GM23338 (cell line): Measurements from ENCODE around the gene PIF1. TPM values are rescaled to one million over a fixed set of nuclear protein-coding genes. Genes with fewer than 3 reads are reported as not detected.

ENCODE experiments used
- ATAC-seq: fragments of 200-7000 bp; cut with Tn5 transposase; 3 replicates; pipeline ENCODE4 v1.9.1; 2020
- DNase-seq: peaks from one replicate; pipeline ENCODE4 v3.0.0-alpha.2; 2015; ENCODE audit warnings: low spot score
- H2AFZ ChIP-seq: fragments of 200-600 bp; sonication (generic); 2 replicates; pipeline ENCODE4 v1.8.0; 2016; ENCODE audit warnings: antibody characterized with exemption, mild to moderate bottlenecking, moderate library complexity
- H3F3A ChIP-seq: fragments of 200-600 bp; sonication (generic); replicated peaks from 2 replicates; pipeline ENCODE4 v1.8.0; 2017; ENCODE audit warnings: antibody characterized with exemption, mixed run types, low read depth
- H3K27ac ChIP-seq: fragments of 200-600 bp; sonication (generic); 2 replicates; pipeline ENCODE4 v1.6.1; 2016; ENCODE audit warnings: low read depth
- H3K27me3 ChIP-seq: fragments of 200-600 bp; sonication (generic); 2 replicates; pipeline ENCODE4 v1.8.0; 2016; ENCODE audit warnings: mild to moderate bottlenecking, mixed run types, moderate library complexity; ENCODE audit not compliant: insufficient read depth
- H3K36me3 ChIP-seq: fragments of 200-600 bp; sonication (generic); 2 replicates; pipeline ENCODE4 v1.8.0; 2016; ENCODE audit warnings: mild to moderate bottlenecking; ENCODE audit not compliant: insufficient read depth
- H3K4me1 ChIP-seq: fragments of 200-600 bp; sonication (generic); 2 replicates; pipeline ENCODE4 v1.8.0; 2016; ENCODE audit warnings: mild to moderate bottlenecking, moderate library complexity; ENCODE audit not compliant: insufficient read depth
- H3K4me2 ChIP-seq: fragments of 200-600 bp; sonication (generic); 2 replicates; pipeline ENCODE4 v1.7.1; 2017; ENCODE audit warnings: mixed run types
- H3K4me3 ChIP-seq: fragments of 200-600 bp; sonication (generic); 2 replicates; pipeline ENCODE4 v1.6.1; 2016; ENCODE audit warnings: mixed run types
- H3K79me2 ChIP-seq: fragments of 200-600 bp; sonication (generic); replicated peaks from 2 replicates; pipeline ENCODE4 v1.8.0; 2017; ENCODE audit warnings: mild to moderate bottlenecking; ENCODE audit not compliant: insufficient read depth
- H3K9me2 ChIP-seq: fragments of 200-600 bp; sonication (generic); 2 replicates; pipeline ENCODE4 v1.8.0; 2017; ENCODE audit not compliant: insufficient read depth
- H4K20me1 ChIP-seq: fragments of 200-600 bp; sonication (generic); replicated peaks from 2 replicates; pipeline ENCODE4 v1.8.0; 2017; ENCODE audit warnings: mild to moderate bottlenecking; ENCODE audit not compliant: insufficient read depth
- H3K27ac Mint-ChIP-seq: 2 replicates; pipeline ENCODE4 v1.8.0; 2020; ENCODE audit warnings: inconsistent platforms, mild to moderate bottlenecking, moderate library complexity, mixed read lengths
- H3K27me3 Mint-ChIP-seq: 3 replicates; pipeline ENCODE4 v1.8.0; 2022; ENCODE audit warnings: low read depth, mild to moderate bottlenecking, moderate library complexity, mixed read lengths, inconsistent platforms; ENCODE audit not compliant: insufficient read depth, poor library complexity
- H3K36me3 Mint-ChIP-seq: 3 replicates; pipeline ENCODE4 v1.8.0; 2021; ENCODE audit warnings: low read depth, mild to moderate bottlenecking, inconsistent platforms, moderate library complexity, mixed read lengths
- H3K4me1 Mint-ChIP-seq: 3 replicates; pipeline ENCODE4 v1.8.0; 2020; ENCODE audit warnings: mild to moderate bottlenecking, inconsistent platforms, mixed read lengths
- H3K4me3 Mint-ChIP-seq: 3 replicates; pipeline ENCODE4 v1.8.0; 2021; ENCODE audit warnings: moderate library complexity, mild to moderate bottlenecking, inconsistent platforms, mixed read lengths
- H3K9me3 Mint-ChIP-seq: 3 replicates; pipeline ENCODE4 v1.8.0; 2020; ENCODE audit warnings: moderate library complexity, mild to moderate bottlenecking, inconsistent platforms, mixed read lengths
- ETS1 ChIP-seq: IDR thresholded peaks from 2 replicates; pipeline ENCODE4 v1.6.1; 2016; ENCODE audit warnings: antibody characterized with exemption
- EZH2 ChIP-seq: fragments of 200-600 bp; sonication (generic); IDR thresholded peaks from one replicate; pipeline ENCODE4 v1.8.0; 2017; ENCODE audit warnings: antibody characterized with exemption, mild to moderate bottlenecking, low read depth; ENCODE audit not compliant: unreplicated experiment
- EZH2phosphoT487 ChIP-seq: fragments of 200-600 bp; sonication (generic); IDR thresholded peaks from one replicate; pipeline ENCODE4 v1.8.1; 2018; ENCODE audit warnings: antibody characterized with exemption; ENCODE audit not compliant: unreplicated experiment
- POLR2AphosphoS5 ChIP-seq: IDR thresholded peaks from 2 replicates; pipeline ENCODE4 v1.6.1; 2016; ENCODE audit warnings: antibody characterized with exemption, low read depth
- STAT1 ChIP-seq: IDR thresholded peaks from one replicate; pipeline ENCODE4 v1.6.1; 2016; ENCODE audit warnings: antibody characterized with exemption; ENCODE audit not compliant: unreplicated experiment
- ZNF114 ChIP-seq: fragments of 250-450 bp; sonication (Bioruptor Pico); IDR thresholded peaks from 2 replicates; pipeline ENCODE4 v1.5.0; 2020; ENCODE audit warnings: mild to moderate bottlenecking, moderate library complexity
- ZNF331 ChIP-seq: fragments of 250-450 bp; sonication (Bioruptor Pico); IDR thresholded peaks from 2 replicates; pipeline ENCODE4 v1.5.0; 2020; ENCODE audit warnings: low read depth, mild to moderate bottlenecking, moderate library complexity
- ZNF462 ChIP-seq: fragments of 250-450 bp; sonication (Bioruptor Pico); IDR thresholded peaks from 2 replicates; pipeline ENCODE4 v1.5.0; 2020; ENCODE audit warnings: mild to moderate bottlenecking, moderate library complexity
- polyA plus RNA-seq: library from polyadenylated mRNA; unstranded; fragments of >200 nt; fragmentation: Nextera tagmentation; extraction: Ambion mirVana; gene quantifications from 2 replicates; pipeline ENCODE4 v1.2.1, GENCODE V29; 2016
- total RNA-seq: library from RNA; depleted of rRNA; stranded (reverse); fragments of >200 nt; shearing (Covaris generic); gene quantifications from 2 replicates; pipeline ENCODE4 v1.2.3, GENCODE V29; 2014

Gene PIF1
- total and polyA plus RNA-seq, 2 experiments from 2014 or later: 116 to 200 TPM

- TF ChIP-seq ZNF462 (CRISPR knock-in tag): no peak
- TF ChIP-seq ZNF331 (CRISPR knock-in tag): no peak
- no peak for TF ChIP-seq ZNF114 (CRISPR knock-in tag)
- no peak for TF ChIP-seq POLR2AphosphoS5
- TF ChIP-seq EZH2: no peak
Observed at GRCh38 chr15:64851503-64851840, 26.0 kb upstream of the PIF1 start (continued).

GRCh38 chr15:64850778-64851502 is 25.5 kb upstream of the PIF1 start:
- peak overlapping the region; percentile 20; the same call in 1 of the 3 replicates for H3K4me3 Mint-ChIP-seq

More at GRCh38 chr15:64850778-64851502, 25.5 kb upstream of the PIF1 start:
- DNase-seq: no peak
- ATAC-seq: peak; percentile 24
- Histone ChIP-seq H3K27me3 (no peaks in the 10 kb centered on the region), H3K27ac (peak overlapping the region; percentile 42), H4K20me1 (peaks cover 57% of the 10 kb centered on the region), H3K79me2 (peaks cover 76% of the 10 kb centered on the region), H2AFZ (no peak overlapping the region), H3K4me2 (peak overlapping the region; percentile 46), H3K4me3 (0 out of 2 replicates have a peak overlapping the region, but pooled peaks have one; percentile 18), H3K4me1 (peaks cover 40% of the 10 kb centered on the region), H3K36me3 (peaks cover 17% of the 10 kb centered on the region; the same call in 1 of the 2 replicates), H3K9me2 (no peaks in the 10 kb centered on the region), H3F3A (peaks cover 25% of the 10 kb centered on the region)
- Mint-ChIP-seq H3K27ac (no peak overlapping the region; the same call in 1 of the 2 replicates), H3K4me1 (peaks cover 48% of the 10 kb centered on the region), H3K9me3 (no peaks in the 10 kb centered on the region), H3K27me3 (peaks cover 7% of the 10 kb centered on the region), H3K36me3 (peaks cover 58% of the 10 kb centered on the region)
- TF ChIP-seq ETS1: no peak
- no peak for TF ChIP-seq POLR2AphosphoS5
- TF ChIP-seq ZNF462 (CRISPR knock-in tag): no peak
- no peak for TF ChIP-seq STAT1
- no peak for TF ChIP-seq EZH2phosphoT487
